Measurements from ENCODE around the gene C1orf198. TPM values are rescaled to one million over a fixed set of nuclear protein-coding genes. Genes with fewer than 3 reads are reported as not detected.

C1orf198 gene
- polyA plus RNA-seq, 2 of the 4 experiments (the other 2 are of a cell fraction), result 12.0 to 20.4 TPM

DNA sequence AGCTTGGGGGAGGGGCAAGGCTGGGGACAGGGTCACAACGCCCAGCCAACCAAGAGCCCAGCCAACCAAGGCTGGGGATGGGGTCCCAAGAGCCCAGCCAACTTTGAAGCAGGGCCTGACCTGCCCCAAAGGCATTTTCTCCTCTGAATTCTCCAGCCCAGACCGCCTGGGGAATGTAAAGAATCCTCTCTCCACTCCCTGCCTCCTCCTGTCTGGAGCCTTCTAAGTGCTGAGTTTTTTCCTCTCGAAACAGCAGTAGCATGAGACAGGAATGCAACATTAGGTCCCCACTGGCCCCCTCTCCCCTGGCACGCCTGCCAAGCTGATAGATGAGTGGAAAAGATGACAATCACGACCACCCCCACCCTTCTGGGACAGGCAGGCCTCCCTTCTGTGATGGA, 17.0 kb downstream of the C1orf198 start:
- CTCF ChIA-PET, result interaction anchor here (1.0 kb wide), 1 partner anchor 38 kb away, joined by 3 read pairs; no protein-coding TSS in a partner anchor
- ATAC-seq (peak in 1 of 2 experiments; percentile 39; a peak in 3 of 6 replicates), FAIRE-seq (no peak), DNase-seq (ENCODE audit: low read depth in 1 of 2, low spot score in 1 of 2) (no peak)
- Histone ChIP-seq H3K27ac (no peak overlapping the region), H3K4me2 (no peak overlapping the region), H3K9me3 (peaks cover 5% of the 10 kb centered on the region; the same call in 1 of the 3 replicates), H3K4me1 (peaks cover 28% of the 10 kb centered on the region), H3K4me3 (no peak overlapping the region)
- 92% methylated on average over 5 of the region's 5 CpGs for WGBS (ENCODE audit: missing lambda C conversion rate)
- POLR2A ChIA-PET, result interaction anchor here (1.1 kb wide), 1 partner anchor 17 kb away, joined by 5 read pairs; the partner anchor contains the start of gene C1orf198
- TF ChIP-seq REST (IDR thresholded peaks at IDR 0.05) (no peak), HOXA7 (CRISPR knock-in tag; IDR thresholded peaks at IDR 0.05) (no peak), RFX5 (IDR thresholded peaks at IDR 0.05) (no peak), ELK1 (IDR thresholded peaks at IDR 0.05; ENCODE audit: low read depth, low read length) (no peak), CEBPB (IDR thresholded peaks at IDR 0.05) (no peak), USF2 (IDR thresholded peaks at IDR 0.05) (no peak), KDM1A (IDR thresholded peaks at IDR 0.05; ENCODE audit: low read depth) (no peak), ZC3H11A (IDR thresholded peaks at IDR 0.05) (no peak)
- TF ChIP-seq, protein P1, sequence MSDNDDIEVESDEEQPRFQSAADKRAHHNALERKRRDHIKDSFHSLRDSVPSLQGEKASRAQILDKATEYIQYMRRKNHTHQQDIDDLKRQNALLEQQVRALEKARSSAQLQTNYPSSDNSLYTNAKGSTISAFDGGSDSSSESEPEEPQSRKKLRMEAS (IDR thresholded peaks at IDR 0.05), result no peak
- TF ChIP-seq, protein P2, sequence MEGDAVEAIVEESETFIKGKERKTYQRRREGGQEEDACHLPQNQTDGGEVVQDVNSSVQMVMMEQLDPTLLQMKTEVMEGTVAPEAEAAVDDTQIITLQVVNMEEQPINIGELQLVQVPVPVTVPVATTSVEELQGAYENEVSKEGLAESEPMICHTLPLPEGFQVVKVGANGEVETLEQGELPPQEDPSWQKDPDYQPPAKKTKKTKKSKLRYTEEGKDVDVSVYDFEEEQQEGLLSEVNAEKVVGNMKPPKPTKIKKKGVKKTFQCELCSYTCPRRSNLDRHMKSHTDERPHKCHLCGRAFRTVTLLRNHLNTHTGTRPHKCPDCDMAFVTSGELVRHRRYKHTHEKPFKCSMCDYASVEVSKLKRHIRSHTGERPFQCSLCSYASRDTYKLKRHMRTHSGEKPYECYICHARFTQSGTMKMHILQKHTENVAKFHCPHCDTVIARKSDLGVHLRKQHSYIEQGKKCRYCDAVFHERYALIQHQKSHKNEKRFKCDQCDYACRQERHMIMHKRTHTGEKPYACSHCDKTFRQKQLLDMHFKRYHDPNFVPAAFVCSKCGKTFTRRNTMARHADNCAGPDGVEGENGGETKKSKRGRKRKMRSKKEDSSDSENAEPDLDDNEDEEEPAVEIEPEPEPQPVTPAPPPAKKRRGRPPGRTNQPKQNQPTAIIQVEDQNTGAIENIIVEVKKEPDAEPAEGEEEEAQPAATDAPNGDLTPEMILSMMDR (IDR thresholded peaks at IDR 0.05), result no peak

DNA sequence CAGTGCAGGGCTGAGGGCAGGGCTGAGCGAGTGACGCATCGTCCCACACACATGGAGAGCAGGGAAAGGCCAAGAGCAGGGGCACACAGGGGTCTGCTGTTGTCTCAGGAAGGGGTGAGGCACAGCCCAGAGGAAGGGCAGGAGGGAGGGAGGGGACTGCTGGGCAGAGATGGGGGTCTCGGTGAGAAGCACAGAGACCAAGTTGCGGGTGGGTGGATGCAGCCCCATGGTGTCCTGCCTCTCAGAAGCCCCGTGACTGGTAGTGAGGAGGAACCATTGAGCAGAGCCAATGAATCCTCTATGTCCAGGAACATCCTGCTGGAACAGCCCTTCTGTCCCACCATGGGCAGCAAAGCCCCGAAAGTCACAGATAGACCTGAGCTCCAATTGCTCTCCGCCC, 17.8 kb downstream of the C1orf198 start:
- Histone ChIP-seq H3K27ac (peak overlapping the region in 1 of 2 experiments; percentile 47; a peak in 1 of 6 replicates), H3K4me1 (peaks cover 24% of the 10 kb centered on the region), H3K9me3 (peaks cover 5% of the 10 kb centered on the region; the same call in 1 of the 3 replicates), H3K4me2 (peak overlapping the region; percentile 53), H3K4me3 (no peak overlapping the region)
- WGBS (ENCODE audit: missing lambda C conversion rate), result 73% methylated on average over 8 of the region's 8 CpGs
- ATAC-seq, result peak in 1 of 2 experiments; percentile 15; a peak in 2 of 6 replicates
- FAIRE-seq, result no peak
- no peak for DNase-seq (ENCODE audit: low read depth in 1 of 2, low spot score in 1 of 2)
- CTCF ChIA-PET, result interaction anchor here (1.0 kb wide), 1 partner anchor 38 kb away, joined by 3 read pairs; no protein-coding TSS in a partner anchor
- POLR2A ChIA-PET, result interaction anchor here (1.1 kb wide), 1 partner anchor 18 kb away, joined by 5 read pairs; the partner anchor contains the start of gene C1orf198
- TF ChIP-seq PHF8 (IDR thresholded peaks at IDR 0.05; ENCODE audit: borderline replicate concordance, low read depth), result no peak
- TF ChIP-seq, protein P2 (IDR thresholded peaks at IDR 0.05), result no peak
- TF ChIP-seq HOXB5 (CRISPR knock-in tag; IDR thresholded peaks at IDR 0.05), result no peak
- TF ChIP-seq, protein P3, sequence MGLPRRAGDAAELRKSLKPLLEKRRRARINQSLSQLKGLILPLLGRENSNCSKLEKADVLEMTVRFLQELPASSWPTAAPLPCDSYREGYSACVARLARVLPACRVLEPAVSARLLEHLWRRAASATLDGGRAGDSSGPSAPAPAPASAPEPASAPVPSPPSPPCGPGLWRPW (IDR thresholded peaks at IDR 0.05), result no peak
- TF ChIP-seq ESRRA (IDR thresholded peaks at IDR 0.05; ENCODE audit: borderline replicate concordance, low read length), result no peak
- TF ChIP-seq E2F6 (IDR thresholded peaks at IDR 0.05; ENCODE audit: borderline replicate concordance, low read depth), result no peak
- no peak for TF ChIP-seq HDAC2 (IDR thresholded peaks at IDR 0.05)
- no peak for TF ChIP-seq NFE2L2 (conservative IDR thresholded peaks at IDR 0.05; ENCODE audit: low read length)
- no peak for TF ChIP-seq HEYL (CRISPR knock-in tag; IDR thresholded peaks at IDR 0.05)
- TF ChIP-seq NR3C1 (IDR thresholded peaks at IDR 0.05), result no peak
- TF ChIP-seq MAZ (IDR thresholded peaks at IDR 0.05; ENCODE audit: borderline replicate concordance, low read depth, low read length), result no peak
- TF ChIP-seq POLR2AphosphoS2 (conservative IDR thresholded peaks at IDR 0.05; ENCODE audit: low read length), result no peak
- no peak for TF ChIP-seq EHMT2 (IDR thresholded peaks at IDR 0.05; ENCODE audit: low read depth)
- TF ChIP-seq RNF2 (IDR thresholded peaks at IDR 0.05; ENCODE audit: borderline replicate concordance, low read depth), result no peak
- TF ChIP-seq RARB (CRISPR knock-in tag; IDR thresholded peaks at IDR 0.05), result no peak
- TF ChIP-seq RAD21 (conservative IDR thresholded peaks at IDR 0.05 in 1 of 2, IDR thresholded peaks at IDR 0.05 in 1 of 2), result no peak
